DOHH2 (cell line): ENCODE data around the gene PXN.

ENCODE experiments used
- H3F3A ChIP-seq: fragments of 200-600 bp; sonication (generic), shearing (Covaris generic); 2 replicates; pipeline ENCODE4 v1.6.0; 2016; ENCODE audit warnings: antibody characterized with exemption, mild to moderate bottlenecking; ENCODE audit not compliant: control insufficient read depth, insufficient read depth
- H3K27ac ChIP-seq: fragments of 200-600 bp; sonication (generic); 2 replicates; pipeline ENCODE4 v1.5.1; 2014; ENCODE audit warnings: low read depth, mild to moderate bottlenecking, low read length, moderate library complexity
- H3K27me3 ChIP-seq: fragments of 200-600 bp; sonication (generic); 2 replicates; pipeline ENCODE4 v1.6.1; 2014; ENCODE audit warnings: mild to moderate bottlenecking, low read length, mixed read lengths; ENCODE audit not compliant: control insufficient read depth
- H3K36me3 ChIP-seq: fragments of 200-600 bp; sonication (generic); 2 replicates; pipeline ENCODE4 v1.6.1; 2014; ENCODE audit warnings: mild to moderate bottlenecking, low read length, moderate library complexity, mixed read lengths; ENCODE audit not compliant: control insufficient read depth
- H3K4me1 ChIP-seq: fragments of 200-600 bp; sonication (generic); 2 replicates; pipeline ENCODE4 v1.6.1; 2014; ENCODE audit warnings: mild to moderate bottlenecking, low read length, mixed read lengths; ENCODE audit not compliant: control insufficient read depth
- H3K4me2 ChIP-seq: fragments of 200-600 bp; sonication (generic); 2 replicates; pipeline ENCODE4 v1.6.0; 2014; ENCODE audit warnings: mild to moderate bottlenecking, low read length, moderate library complexity
- H3K4me3 ChIP-seq: fragments of 200-600 bp; sonication (generic); 2 replicates; pipeline ENCODE4 v1.5.1; 2014; ENCODE audit warnings: mild to moderate bottlenecking, low read length, mixed read lengths
- H3K79me2 ChIP-seq: fragments of 200-600 bp; sonication (generic); 2 replicates; pipeline ENCODE4 v1.6.1; 2014; ENCODE audit warnings: mild to moderate bottlenecking, low read length, mixed read lengths; ENCODE audit not compliant: control insufficient read depth
- H3K9me2 ChIP-seq: fragments of 200-600 bp; sonication (generic); replicated peaks from 2 replicates; pipeline ENCODE4 v1.6.1; 2014; ENCODE audit warnings: mild to moderate bottlenecking, low read length, mixed read lengths; ENCODE audit not compliant: control insufficient read depth
- H3K9me3 ChIP-seq: fragments of 200-600 bp; sonication (generic); 2 replicates; pipeline ENCODE4 v1.6.1; 2014; ENCODE audit warnings: antibody characterized with exemption, low read length, mixed read lengths; ENCODE audit not compliant: control insufficient read depth, insufficient read depth
- H4K20me1 ChIP-seq: fragments of 200-600 bp; sonication (generic); 2 replicates; pipeline ENCODE4 v1.6.0; 2014; ENCODE audit warnings: low read depth, mild to moderate bottlenecking, antibody characterized with exemption, low read length, moderate library complexity; ENCODE audit not compliant: control insufficient read depth, insufficient read depth
- EZH2phosphoT487 ChIP-seq: fragments of 200-600 bp; sonication (generic); IDR thresholded peaks from 2 replicates; pipeline ENCODE4 v1.6.1; 2017; ENCODE audit warnings: borderline replicate concordance, mild to moderate bottlenecking, antibody characterized with exemption, low read length, moderate library complexity, mixed read lengths
- TF ChIP-seq, protein P1 (sequence below): fragments of 200-600 bp; sonication (generic); IDR thresholded peaks from one replicate; pipeline ENCODE4 v1.5.1; 2014; ENCODE audit warnings: antibody characterized with exemption, mild to moderate bottlenecking, low read depth, low read length; ENCODE audit not compliant: poor library complexity, severe bottlenecking

The PXN gene

DNA sequence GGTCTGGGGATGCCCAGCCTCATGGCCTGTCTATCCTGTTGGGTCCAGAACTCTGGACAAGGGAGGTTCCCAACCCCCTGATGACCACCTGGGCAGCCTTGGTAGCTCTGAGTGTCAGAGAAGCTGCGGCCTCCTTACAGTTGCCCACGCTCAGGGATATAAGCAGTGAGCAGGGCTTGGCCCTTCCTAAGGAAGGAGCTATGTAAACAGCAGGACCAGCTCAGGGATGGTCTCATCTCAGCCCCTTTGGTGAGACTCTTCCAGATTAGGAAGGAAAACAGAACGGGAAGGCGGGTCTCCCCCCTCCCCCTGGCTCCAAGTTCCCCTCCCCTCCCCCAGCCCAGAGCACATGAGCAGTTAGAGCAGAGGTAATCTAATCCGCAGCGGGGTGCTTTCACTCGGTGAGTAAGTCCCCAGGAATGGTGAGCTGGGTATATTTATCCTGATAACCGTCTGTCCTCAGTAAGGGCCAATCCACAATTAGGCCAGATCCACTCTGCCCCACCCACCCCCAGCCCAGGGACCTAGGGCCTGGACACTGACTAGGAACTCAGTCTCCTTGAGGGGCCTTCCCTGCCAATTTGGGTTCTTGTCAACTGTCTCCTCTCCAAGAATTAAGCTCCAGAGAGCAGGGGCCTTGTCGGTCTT lies 35.1 kb downstream of the PXN start:
- Histone ChIP-seq H3K79me2 (no peaks in the 10 kb centered on the region), H3F3A (no peaks in the 10 kb centered on the region; the same call in none of the 2 replicates), H3K9me3 (no peaks in the 10 kb centered on the region), H4K20me1 (no peaks in the 10 kb centered on the region), H3K4me2 (no peak overlapping the region), H3K27me3 (no peaks in the 10 kb centered on the region), H3K4me1 (peaks cover 43% of the 10 kb centered on the region), H3K27ac (no peak overlapping the region), H3K4me3 (no peak overlapping the region), H3K36me3 (no peaks in the 10 kb centered on the region), H3K9me2 (no peaks in the 10 kb centered on the region)
- no peak for TF ChIP-seq EZH2phosphoT487
- TF ChIP-seq, protein P1, sequence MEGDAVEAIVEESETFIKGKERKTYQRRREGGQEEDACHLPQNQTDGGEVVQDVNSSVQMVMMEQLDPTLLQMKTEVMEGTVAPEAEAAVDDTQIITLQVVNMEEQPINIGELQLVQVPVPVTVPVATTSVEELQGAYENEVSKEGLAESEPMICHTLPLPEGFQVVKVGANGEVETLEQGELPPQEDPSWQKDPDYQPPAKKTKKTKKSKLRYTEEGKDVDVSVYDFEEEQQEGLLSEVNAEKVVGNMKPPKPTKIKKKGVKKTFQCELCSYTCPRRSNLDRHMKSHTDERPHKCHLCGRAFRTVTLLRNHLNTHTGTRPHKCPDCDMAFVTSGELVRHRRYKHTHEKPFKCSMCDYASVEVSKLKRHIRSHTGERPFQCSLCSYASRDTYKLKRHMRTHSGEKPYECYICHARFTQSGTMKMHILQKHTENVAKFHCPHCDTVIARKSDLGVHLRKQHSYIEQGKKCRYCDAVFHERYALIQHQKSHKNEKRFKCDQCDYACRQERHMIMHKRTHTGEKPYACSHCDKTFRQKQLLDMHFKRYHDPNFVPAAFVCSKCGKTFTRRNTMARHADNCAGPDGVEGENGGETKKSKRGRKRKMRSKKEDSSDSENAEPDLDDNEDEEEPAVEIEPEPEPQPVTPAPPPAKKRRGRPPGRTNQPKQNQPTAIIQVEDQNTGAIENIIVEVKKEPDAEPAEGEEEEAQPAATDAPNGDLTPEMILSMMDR, result no peak

DNA sequence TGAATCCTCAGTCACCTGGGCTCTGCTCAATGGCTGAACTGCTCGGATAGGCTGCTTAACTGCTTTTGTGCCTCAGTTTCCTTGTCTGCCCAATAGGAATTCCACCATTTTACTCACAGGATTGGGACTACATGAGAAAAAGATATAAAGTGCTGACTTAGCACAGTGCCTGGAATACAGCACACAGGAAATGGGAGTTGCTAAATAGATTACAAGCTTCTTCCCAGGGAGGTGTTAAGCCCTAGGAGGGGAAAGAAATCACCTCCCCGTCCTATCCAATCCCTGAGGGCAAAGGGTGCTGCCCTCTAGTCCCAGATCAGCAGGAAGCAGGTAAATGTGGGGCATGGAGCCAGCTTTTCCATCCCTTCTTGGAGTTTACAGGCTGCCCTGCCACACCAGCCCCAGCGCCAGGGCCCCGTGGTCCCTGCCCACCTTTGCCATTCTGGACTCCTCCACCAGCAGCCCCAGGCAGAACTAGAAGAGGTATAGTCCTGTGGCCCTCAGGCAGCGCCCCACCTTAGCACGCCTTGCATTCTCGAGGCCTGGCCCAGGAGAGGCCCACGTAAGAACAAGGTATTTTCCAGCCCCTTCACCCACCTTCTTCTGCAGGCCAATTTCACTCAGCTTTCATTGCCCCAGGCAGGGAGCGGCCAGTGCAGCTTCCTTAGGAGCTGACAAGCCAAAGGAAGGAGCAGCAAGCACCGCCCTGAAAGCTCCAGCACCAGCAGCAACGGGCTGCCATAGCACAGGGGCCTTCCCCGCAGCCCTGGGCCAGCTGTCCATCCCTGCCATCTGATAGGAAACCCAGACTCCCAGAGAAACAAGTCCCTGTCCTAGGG lies 35.8 kb downstream of the PXN start:
- no peak overlapping the region for H3K27ac ChIP-seq
- H3K27me3 ChIP-seq, result no peaks in the 10 kb centered on the region
- no peaks in the 10 kb centered on the region for H3K79me2 ChIP-seq
- H3K36me3 ChIP-seq, result no peaks in the 10 kb centered on the region
- 0 out of 2 replicates have a peak overlapping the region, but pooled peaks have one; percentile 61 for H3K4me2 ChIP-seq
- TF ChIP-seq, protein P1, result no peak
- no peak for TF ChIP-seq EZH2phosphoT487
- H3K9me3 ChIP-seq, result no peaks in the 10 kb centered on the region
- no peak overlapping the region for H3K4me3 ChIP-seq
- no peaks in the 10 kb centered on the region; the same call in none of the 2 replicates for H3F3A ChIP-seq
- H3K4me1 ChIP-seq, result peaks cover 46% of the 10 kb centered on the region
- no peaks in the 10 kb centered on the region for H4K20me1 ChIP-seq
- H3K9me2 ChIP-seq, result no peaks in the 10 kb centered on the region

DNA sequence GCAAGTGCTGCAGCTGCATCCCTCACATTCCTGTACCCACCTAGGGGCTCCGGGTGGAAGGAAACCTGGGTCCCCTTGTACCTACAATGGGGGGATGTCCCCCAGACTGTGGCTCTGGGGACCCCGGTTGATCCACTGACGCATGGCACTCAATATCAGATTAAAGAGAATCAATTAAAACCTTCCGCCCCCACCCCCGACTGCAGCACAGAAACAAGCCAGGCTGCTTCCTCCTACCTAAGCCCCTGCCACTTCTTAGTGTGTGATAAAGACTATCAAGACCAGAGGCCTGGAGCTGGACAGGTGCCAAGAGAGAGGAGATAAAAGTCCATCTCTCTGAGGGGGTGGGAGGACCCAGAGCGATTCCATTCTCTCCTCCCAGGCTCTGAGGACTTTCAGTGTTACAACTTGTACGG lies 36.5 kb downstream of the PXN start:
- Histone ChIP-seq H3K27ac (no peak overlapping the region), H3K4me1 (peaks cover 47% of the 10 kb centered on the region), H3K79me2 (no peaks in the 10 kb centered on the region)

More for the DNA sequence above, 36.5 kb downstream of the PXN start:
- no peaks in the 10 kb centered on the region for H4K20me1 ChIP-seq
- TF ChIP-seq EZH2phosphoT487, result no peak
- TF ChIP-seq, protein P1, result no peak
- no peaks in the 10 kb centered on the region for H3K27me3 ChIP-seq
- no peaks in the 10 kb centered on the region for H3K9me3 ChIP-seq
- H3K4me3 ChIP-seq, result peak overlapping the region; percentile 39
- H3F3A ChIP-seq, result no peaks in the 10 kb centered on the region; the same call in none of the 2 replicates
- no peaks in the 10 kb centered on the region for H3K9me2 ChIP-seq
- peak overlapping the region; percentile 61 for H3K4me2 ChIP-seq
- H3K36me3 ChIP-seq, result no peaks in the 10 kb centered on the region
